Measurements from ENCODE around the gene DAPP1.

Gene DAPP1

DNA sequence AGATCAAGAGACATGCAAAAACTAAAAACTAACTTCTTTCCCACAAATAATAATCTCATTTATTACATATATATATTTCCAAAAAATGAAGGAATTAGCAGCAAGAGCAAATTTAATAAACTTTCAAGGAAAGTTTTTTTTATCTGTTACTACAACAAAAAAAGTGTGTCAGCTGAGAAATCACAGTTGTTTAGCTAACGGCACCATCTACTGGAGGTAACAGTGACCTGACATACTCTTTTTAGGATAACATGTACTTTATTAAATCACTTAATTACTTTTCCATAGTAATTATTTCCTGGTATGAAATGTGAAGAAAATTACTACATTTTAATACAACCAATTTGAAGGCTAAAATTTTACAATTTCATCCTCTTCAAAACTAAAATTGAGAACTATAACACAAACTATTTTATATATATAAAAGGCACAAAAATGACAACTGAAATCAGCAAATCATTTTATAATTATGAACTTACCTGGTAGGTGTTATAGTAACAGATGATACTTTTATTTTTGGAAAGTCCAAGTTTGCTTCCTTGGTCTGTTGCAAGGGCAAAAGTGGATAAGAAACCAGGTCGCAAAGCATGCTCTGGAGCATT, 68.5 kb downstream of the DAPP1 start:
- no peak overlapping the region for H3K4me3 ChIP-seq
- DNase-seq (ENCODE audit: low read depth, low spot score) = peak; percentile 6
- no peak for TF ChIP-seq POLR2AphosphoS5 (IDR thresholded peaks at IDR 0.05; ENCODE audit: borderline replicate concordance, low read depth, low read length)
- no peak for TF ChIP-seq EZH2 (IDR thresholded peaks at IDR 0.05)
- TF ChIP-seq FOXP2 (optimal IDR thresholded peaks at IDR 0.05; ENCODE audit: control extremely low read depth, extremely low read length, insufficient read depth) = no peak
- H3K27ac ChIP-seq = no peak overlapping the region
- H3K36me3 ChIP-seq (ENCODE audit: insufficient read depth, low read length) = peaks cover 49% of the 10 kb centered on the region
- no peaks in the 10 kb centered on the region for H3K9me3 ChIP-seq (ENCODE audit: low read depth, low read length)
- H3K9ac ChIP-seq (ENCODE audit: insufficient read length) = no peak overlapping the region

DNA sequence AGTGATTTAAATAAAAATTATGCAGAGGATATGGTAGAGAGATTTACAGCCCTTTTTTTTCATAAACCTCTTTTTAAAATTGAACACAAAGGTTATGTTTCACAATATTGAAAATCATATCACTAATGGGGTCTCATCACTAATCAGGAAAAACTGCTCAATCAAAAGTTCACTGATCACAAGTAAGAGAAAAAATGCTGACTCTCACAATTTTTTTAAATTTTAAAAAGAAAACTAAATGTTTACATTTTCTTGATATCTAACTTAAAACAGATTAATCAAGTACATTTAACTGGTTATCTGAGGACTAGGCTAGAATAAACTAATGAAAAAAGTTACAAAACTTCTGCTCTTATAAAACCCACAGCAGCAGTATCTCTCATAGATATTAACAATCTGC, 69.1 kb downstream of the DAPP1 start:
- peaks cover 44% of the 10 kb centered on the region for H3K36me3 ChIP-seq (ENCODE audit: insufficient read depth, low read length)
- TF ChIP-seq POLR2AphosphoS5 (IDR thresholded peaks at IDR 0.05; ENCODE audit: borderline replicate concordance, low read depth, low read length) (no peak), EZH2 (IDR thresholded peaks at IDR 0.05) (no peak)
- no peak overlapping the region for H3K27ac ChIP-seq
- no peaks in the 10 kb centered on the region for H3K9me3 ChIP-seq (ENCODE audit: low read depth, low read length)
- H3K9ac ChIP-seq (ENCODE audit: insufficient read length) = no peak overlapping the region
- no peak overlapping the region for H3K4me3 ChIP-seq
- DNase-seq (ENCODE audit: low read depth, low spot score) = no peak

DNA sequence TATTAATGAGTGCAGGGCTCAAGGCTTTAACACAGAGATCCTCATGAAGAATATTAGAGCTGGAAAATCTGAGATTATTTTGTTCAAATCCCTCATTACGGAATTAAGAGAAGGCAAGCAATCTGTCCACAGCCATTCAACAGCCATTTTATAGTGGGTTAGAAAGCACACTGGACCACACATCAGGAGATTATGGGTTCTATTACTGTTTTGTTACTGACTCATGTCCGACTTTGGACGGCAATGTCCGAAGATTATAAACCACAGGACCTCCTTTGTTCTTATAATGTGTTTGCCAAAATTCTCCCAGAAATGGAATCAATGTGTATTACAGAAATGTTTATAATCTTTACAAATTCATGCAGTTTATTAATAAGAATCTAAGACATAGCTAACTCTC, 69.5 kb downstream of the DAPP1 start:
- Histone ChIP-seq H3K27ac (no peak overlapping the region), H3K4me3 (no peak overlapping the region), H3K36me3 (ENCODE audit: insufficient read depth, low read length) (peaks cover 41% of the 10 kb centered on the region), H3K9ac (ENCODE audit: insufficient read length) (no peak overlapping the region), H3K9me3 (ENCODE audit: low read depth, low read length) (no peaks in the 10 kb centered on the region)
- TF ChIP-seq FOXP2 (optimal IDR thresholded peaks at IDR 0.05; ENCODE audit: control extremely low read depth, extremely low read length, insufficient read depth) = no peak
- no peak for TF ChIP-seq POLR2AphosphoS5 (IDR thresholded peaks at IDR 0.05; ENCODE audit: borderline replicate concordance, low read depth, low read length)
- no peak for TF ChIP-seq EZH2 (IDR thresholded peaks at IDR 0.05)
- no peak for DNase-seq (ENCODE audit: low read depth, low spot score)

DNA sequence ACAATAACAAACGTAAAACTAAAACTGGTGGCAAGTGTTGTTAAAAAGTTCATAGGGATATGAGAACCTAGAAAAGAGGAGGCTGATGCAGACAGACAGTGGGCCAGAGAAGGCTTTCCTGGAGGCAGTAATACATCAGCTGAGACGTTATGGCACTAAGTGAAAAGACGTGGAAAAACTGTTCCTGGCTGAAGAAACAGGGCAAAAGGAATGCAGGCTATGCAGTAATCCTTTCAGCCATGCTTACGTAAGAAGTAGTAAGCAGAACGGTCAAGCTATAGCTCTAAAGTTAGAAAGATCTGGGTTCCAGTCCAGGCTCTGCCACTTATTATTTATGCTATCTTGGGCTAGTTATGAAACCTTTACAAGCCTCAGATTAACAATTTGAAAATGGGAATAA, 71.2 kb downstream of the DAPP1 start:
- Histone ChIP-seq H3K9me3 (ENCODE audit: low read depth, low read length) (no peaks in the 10 kb centered on the region), H3K4me3 (no peak overlapping the region), H3K36me3 (ENCODE audit: insufficient read depth, low read length) (peaks cover 29% of the 10 kb centered on the region), H3K27ac (no peak overlapping the region), H3K9ac (ENCODE audit: insufficient read length) (peak overlapping the region; percentile 11)
- DNase-seq (ENCODE audit: low read depth, low spot score) = no peak
- no peak for TF ChIP-seq EZH2 (IDR thresholded peaks at IDR 0.05)
- TF ChIP-seq FOXP2 (optimal IDR thresholded peaks at IDR 0.05; ENCODE audit: control extremely low read depth, extremely low read length, insufficient read depth) = no peak
- no peak for TF ChIP-seq POLR2AphosphoS5 (IDR thresholded peaks at IDR 0.05; ENCODE audit: borderline replicate concordance, low read depth, low read length)

DNA sequence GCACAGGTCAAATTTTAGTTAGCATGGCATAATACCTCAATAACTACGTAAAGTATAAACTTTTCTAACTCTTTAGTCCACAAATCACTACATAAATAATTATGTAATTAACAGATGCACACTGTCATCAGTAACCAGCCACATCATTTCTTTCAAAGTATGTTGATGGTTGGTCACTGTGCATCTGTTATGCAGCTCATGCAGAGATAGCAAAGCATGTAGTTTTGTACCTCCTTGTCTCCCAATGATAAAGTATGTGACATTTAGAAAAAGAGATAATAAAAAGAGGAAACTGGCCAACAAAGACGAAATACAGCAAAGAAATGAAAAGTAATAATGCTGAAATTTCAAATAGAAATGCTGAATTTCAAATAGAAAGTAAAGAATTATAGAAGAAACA, 74.7 kb downstream of the DAPP1 start:
- no peak overlapping the region for H3K9ac ChIP-seq (ENCODE audit: insufficient read length)

DNA sequence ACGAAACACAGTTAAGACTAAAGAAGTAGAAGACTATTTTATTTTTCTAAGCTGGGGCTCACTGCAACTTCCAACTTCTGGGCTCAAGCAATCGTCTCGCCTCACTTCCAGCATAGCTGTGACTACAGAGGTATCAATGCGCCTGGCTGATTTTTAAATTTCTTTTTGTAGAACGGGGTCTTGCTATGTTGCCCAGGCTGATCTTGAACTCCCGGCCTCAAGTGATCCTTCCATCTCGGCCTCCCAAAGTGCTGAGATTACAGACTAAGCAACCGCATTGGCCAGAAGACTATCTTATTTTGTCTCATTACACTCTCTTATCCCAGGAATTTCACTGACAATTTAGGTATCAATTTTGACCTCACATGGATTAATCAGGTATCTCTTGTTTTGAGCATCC, 76.4 kb downstream of the DAPP1 start:
- Histone ChIP-seq H3K9me3 (ENCODE audit: low read depth, low read length) (no peaks in the 10 kb centered on the region), H3K36me3 (ENCODE audit: insufficient read depth, low read length) (peaks cover 4% of the 10 kb centered on the region; the same call in 1 of the 2 replicates), H3K9ac (ENCODE audit: insufficient read length) (peak overlapping the region; percentile 91), H3K27ac (no peak overlapping the region), H3K4me3 (peak overlapping the region; percentile 95)
- TF ChIP-seq EZH2 (IDR thresholded peaks at IDR 0.05) (no peak), POLR2AphosphoS5 (IDR thresholded peaks at IDR 0.05; ENCODE audit: borderline replicate concordance, low read depth, low read length) (no peak), FOXP2 (optimal IDR thresholded peaks at IDR 0.05; ENCODE audit: control extremely low read depth, extremely low read length, insufficient read depth) (no peak)
- DNase-seq (ENCODE audit: low read depth, low spot score) = no peak

More for the DNA sequence above, 74.7 kb downstream of the DAPP1 start:
- no peak overlapping the region for H3K27ac ChIP-seq
- no peak overlapping the region for H3K4me3 ChIP-seq
- H3K9me3 ChIP-seq (ENCODE audit: low read depth, low read length) = no peaks in the 10 kb centered on the region
- peaks cover 6% of the 10 kb centered on the region for H3K36me3 ChIP-seq (ENCODE audit: insufficient read depth, low read length)
- no peak for DNase-seq (ENCODE audit: low read depth, low spot score)
- no peak for TF ChIP-seq POLR2AphosphoS5 (IDR thresholded peaks at IDR 0.05; ENCODE audit: borderline replicate concordance, low read depth, low read length)
- TF ChIP-seq FOXP2 (optimal IDR thresholded peaks at IDR 0.05; ENCODE audit: control extremely low read depth, extremely low read length, insufficient read depth) = no peak
- TF ChIP-seq EZH2 (IDR thresholded peaks at IDR 0.05) = no peak

DNA sequence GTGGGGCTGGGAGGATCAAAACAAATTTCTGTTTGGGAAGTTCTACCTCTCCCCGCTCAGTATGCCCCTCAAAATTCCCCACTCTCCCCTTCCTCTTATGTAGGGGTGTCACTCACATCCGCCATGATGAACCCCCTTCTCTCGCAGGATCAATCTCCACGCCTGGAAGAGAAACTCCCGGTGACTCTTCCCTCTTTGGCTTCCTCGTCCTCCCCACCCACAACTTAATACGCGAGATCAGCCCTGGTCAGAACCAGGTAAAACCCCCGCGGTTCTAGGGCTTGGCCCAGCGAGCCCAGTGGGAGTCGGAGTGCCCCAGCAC, 77.2 kb downstream of the DAPP1 start:
- no peaks in the 10 kb centered on the region for H3K9me3 ChIP-seq (ENCODE audit: low read depth, low read length)
- DNase-seq (ENCODE audit: low read depth, low spot score) = no peak
- peaks cover 8% of the 10 kb centered on the region; the same call in 1 of the 2 replicates for H3K36me3 ChIP-seq (ENCODE audit: insufficient read depth, low read length)
- TF ChIP-seq FOXP2 (optimal IDR thresholded peaks at IDR 0.05; ENCODE audit: control extremely low read depth, extremely low read length, insufficient read depth) (no peak), EZH2 (IDR thresholded peaks at IDR 0.05) (no peak), POLR2AphosphoS5 (IDR thresholded peaks at IDR 0.05; ENCODE audit: borderline replicate concordance, low read depth, low read length) (no peak)
- peak overlapping the region; percentile 95 for H3K4me3 ChIP-seq
- H3K27ac ChIP-seq = peak overlapping the region; percentile 58; the same call in 1 of the 2 replicates
- H3K9ac ChIP-seq (ENCODE audit: insufficient read length) = peak overlapping the region; percentile 91

DNA sequence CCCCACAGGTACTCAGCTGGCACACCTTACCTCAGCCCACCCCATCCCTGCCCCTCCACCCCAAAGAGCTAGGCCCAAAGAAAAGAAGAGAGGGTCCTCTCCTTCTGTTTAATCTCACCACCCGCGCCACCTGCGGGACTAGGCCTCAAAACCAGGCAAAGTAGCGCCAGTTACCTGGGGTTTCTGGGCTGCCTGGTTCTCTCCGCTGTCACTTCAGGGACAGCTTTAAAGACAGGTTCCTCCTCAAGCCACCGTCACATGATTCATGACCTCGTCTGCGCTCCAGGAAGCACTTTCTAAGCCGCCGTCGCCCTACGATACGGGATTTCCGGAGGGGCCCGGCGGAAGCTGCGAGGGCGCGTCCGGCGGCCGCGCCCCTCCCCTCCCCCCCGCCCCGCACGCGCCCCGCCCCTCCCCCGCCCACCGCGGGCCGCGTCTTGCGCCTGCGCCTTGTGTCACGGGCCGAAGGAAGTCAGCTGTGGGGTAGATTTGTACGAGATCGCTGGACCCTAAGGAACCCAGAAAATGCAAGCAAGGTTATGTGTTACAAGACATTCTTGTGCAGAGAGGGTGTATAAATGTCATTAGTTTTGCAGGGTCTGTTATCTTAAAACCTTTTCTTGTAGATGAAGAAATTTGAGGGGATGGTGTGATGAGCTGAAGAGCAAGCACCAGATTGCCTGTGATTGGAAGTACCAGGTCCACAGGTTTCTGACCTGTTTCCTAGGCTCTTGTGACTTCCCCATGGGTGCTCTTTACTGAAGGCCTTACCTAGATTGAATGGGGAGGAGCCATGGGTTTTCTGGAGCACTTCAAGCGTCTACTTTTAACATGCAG, 77.8 kb downstream of the DAPP1 start, which contains the start of gene LAMTOR3:
TSS of gene LAMTOR3 (minus strand) at position 267 of the 837 bp plus-strand sequence. CDS start 464 bp downstream, outside the sequence.
- Histone ChIP-seq H3K36me3 (ENCODE audit: insufficient read depth, low read length) (peaks cover 6% of the 10 kb centered on the region; the same call in 1 of the 2 replicates), H3K4me3 (peak within 1 kb of the TSS; percentile 95), H3K27ac (peak within 1 kb of the TSS; percentile 58), H3K9ac (ENCODE audit: insufficient read length) (peak within 1 kb of the TSS; percentile 91), H3K9me3 (ENCODE audit: low read depth, low read length) (no peaks in the 10 kb centered on the region)
- DNase-seq (ENCODE audit: low read depth, low spot score) = peak; percentile 20
- TF ChIP-seq EZH2 (IDR thresholded peaks at IDR 0.05) (no peak), POLR2AphosphoS5 (IDR thresholded peaks at IDR 0.05; ENCODE audit: borderline replicate concordance, low read depth, low read length) (peak; percentile 80), FOXP2 (optimal IDR thresholded peaks at IDR 0.05; ENCODE audit: control extremely low read depth, extremely low read length, insufficient read depth) (no peak)

Data from SK-N-MC (cell line).